ENCODE results near the gene DPYSL3. TPM values are rescaled to one million over a fixed set of nuclear protein-coding genes. Genes with fewer than 3 reads are reported as not detected.
"Not testable (repeated sequence)": the region's sequence is repeated elsewhere in the genome, so short reads cannot be mapped to it uniquely, and the experiment has no call there.

The DPYSL3 gene
- total RNA-seq, 2 donors from 2014 or later: 0.05 to 0.12 TPM

DNA sequence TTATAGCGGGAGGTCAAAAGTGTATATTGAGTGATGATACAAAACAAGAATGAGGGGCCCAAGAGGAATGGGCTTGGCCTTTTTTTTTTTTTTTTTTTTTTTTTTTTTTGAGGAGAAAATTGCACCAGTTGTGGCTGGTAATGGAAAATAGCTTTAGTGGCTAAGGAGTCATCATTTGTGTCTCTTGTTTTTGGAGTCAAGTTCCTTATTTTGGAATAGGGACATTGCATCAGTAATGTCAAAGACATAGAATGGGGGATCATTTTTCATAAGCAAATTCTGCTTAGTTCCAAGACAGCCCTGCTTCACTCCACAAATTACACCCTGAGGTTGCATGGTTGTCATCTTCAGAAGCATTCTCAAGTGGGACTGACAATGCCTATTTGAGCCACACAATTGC, 137.7 kb downstream of the DPYSL3 start:
- H3K36me3 Mint-ChIP-seq (ENCODE audit: insufficient read depth in 2 of 2): no peaks in the 10 kb centered on the region
- no peak for DNase-seq
- H3K27ac Mint-ChIP-seq: no peak overlapping the region
- no peak for ATAC-seq (replicated peaks in 1 of 2)
- H3K27me3 Mint-ChIP-seq (ENCODE audit: low read depth): no peaks in the 10 kb centered on the region
- H3K4me1 Mint-ChIP-seq (ENCODE audit: low read depth): no peaks in the 10 kb centered on the region
- H3K4me3 Mint-ChIP-seq: no peak overlapping the region
- no peaks in the 10 kb centered on the region for H3K9me3 Mint-ChIP-seq

DNA sequence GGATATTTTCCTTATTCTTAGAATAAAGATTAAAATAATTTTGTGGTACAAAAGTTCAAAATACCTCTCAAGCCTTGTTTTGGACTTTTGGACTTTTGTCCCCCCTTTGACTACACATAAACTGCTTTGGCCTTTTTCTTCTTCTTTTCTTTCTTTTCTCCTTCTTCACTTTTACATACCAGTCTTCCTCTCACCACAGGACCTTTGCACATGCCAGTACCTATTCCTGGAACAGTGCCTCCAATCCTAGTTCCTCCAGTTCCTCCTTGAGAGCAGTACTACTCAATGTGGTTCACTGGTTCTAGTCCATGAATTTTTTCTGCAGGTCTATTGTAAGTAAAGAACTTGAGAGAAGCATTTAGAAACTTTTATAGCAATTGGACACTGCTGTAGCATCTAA, 138.6 kb downstream of the DPYSL3 start:
- no peaks in the 10 kb centered on the region for H3K9me3 Mint-ChIP-seq
- DNase-seq (no peak), ATAC-seq (replicated peaks in 1 of 2) (no peak)
- no peaks in the 10 kb centered on the region for H3K4me1 Mint-ChIP-seq (ENCODE audit: low read depth)
- H3K36me3 Mint-ChIP-seq (ENCODE audit: insufficient read depth in 2 of 2): no peaks in the 10 kb centered on the region
- no peak overlapping the region for H3K4me3 Mint-ChIP-seq
- H3K27me3 Mint-ChIP-seq (ENCODE audit: low read depth): no peaks in the 10 kb centered on the region
- H3K27ac Mint-ChIP-seq: no peak overlapping the region

DNA sequence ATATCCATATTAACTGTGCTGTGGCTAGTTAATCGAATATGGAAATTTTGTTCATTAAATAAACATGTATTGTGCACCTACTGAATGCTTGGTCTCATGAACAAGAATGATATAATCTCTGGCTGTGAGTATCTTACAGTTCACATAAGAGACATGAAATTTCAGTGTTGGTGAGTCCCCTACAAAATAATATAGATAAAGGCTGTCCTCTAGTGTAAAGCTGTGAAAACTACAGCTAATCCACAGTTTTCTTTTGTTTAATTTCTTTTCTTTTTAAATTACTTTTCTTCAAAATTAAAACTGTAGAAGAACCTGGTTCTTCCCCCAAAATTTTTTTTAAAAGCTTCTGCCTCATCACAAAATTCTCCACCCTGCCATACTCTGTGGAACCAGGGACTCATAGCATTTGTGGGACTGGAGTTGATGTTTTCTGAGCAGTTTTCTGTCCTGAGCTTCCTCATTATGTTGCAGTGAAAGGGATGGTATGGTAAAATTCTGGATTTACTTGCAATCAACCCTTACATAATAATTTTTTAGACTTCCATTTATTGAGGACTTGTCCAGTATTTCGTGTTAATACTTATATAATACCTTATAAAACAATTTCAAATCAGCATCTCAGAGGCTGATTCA, 140.0 kb downstream of the DPYSL3 start:
- H3K27ac Mint-ChIP-seq: no peak overlapping the region
- no peak for ATAC-seq (replicated peaks in 1 of 2)
- no peak for DNase-seq
- H3K27me3 Mint-ChIP-seq (ENCODE audit: low read depth): no peaks in the 10 kb centered on the region
- H3K36me3 Mint-ChIP-seq (ENCODE audit: insufficient read depth in 2 of 2): no peaks in the 10 kb centered on the region
- peaks cover 0 to 2% of the 10 kb centered on the region in 2 donors for H3K9me3 Mint-ChIP-seq
- no peak overlapping the region for H3K4me3 Mint-ChIP-seq
- H3K4me1 Mint-ChIP-seq (ENCODE audit: low read depth): no peaks in the 10 kb centered on the region

DNA sequence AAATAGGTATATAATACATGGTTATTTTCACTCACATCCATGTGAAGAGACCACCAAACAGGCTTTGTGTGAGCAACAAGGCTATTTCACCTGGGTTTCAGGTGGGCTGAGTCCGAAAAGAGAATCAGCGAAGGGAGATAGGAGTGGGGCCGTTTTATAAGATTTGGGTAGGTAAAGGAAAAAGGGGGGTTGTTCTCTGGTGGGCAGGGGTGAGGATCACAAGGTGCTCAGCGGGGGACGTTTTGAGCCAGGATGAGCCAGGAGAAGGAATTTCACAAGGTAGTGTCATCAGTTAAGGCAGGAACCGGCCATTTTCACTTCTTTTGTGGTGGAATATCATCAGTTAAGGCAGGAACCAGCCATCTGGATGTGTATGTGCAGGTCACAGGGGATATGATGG, 142.5 kb downstream of the DPYSL3 start:
- not testable (repeated sequence) for H3K36me3 Mint-ChIP-seq (ENCODE audit: insufficient read depth in 2 of 2); H3K9me3 Mint-ChIP-seq; DNase-seq; H3K27me3 Mint-ChIP-seq (ENCODE audit: low read depth); H3K27ac Mint-ChIP-seq; ATAC-seq (replicated peaks in 1 of 2); H3K4me1 Mint-ChIP-seq (ENCODE audit: low read depth); H3K4me3 Mint-ChIP-seq

DNA sequence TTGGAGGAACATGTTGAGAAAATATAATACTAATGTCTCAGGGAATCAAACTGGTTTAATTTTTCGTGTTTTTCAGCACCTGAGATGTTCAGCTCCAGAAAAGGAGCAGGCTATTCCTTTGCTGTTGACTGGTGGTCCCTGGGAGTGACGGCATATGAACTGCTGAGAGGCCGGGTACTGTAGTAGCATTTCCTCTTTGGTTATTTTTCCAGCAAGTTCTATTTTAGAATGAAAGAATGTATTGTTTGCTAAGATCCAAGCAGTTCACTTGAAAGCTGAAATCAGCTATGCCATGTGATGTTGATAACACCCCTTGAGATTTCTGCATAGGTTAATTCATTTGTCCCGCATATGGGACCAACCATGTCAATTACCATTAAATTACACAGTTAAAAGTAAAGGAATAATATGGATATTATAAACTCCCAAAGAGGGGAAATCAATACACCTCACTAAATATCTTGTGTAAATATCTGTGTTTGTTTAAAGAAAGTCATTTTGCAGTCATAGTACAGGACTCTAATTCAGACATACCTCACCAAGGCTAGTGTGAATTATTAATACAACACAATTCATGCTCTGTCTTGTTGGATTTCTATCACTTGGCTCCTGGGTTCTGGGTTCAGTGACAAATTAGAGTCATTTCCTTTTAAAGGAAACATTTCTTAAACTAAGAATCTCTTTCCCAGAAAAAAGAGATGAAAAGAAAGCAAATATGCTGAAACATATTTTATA, 148.3 kb downstream of the DPYSL3 start:
- Mint-ChIP-seq H3K27ac (no peak overlapping the region), H3K36me3 (ENCODE audit: insufficient read depth in 2 of 2) (no peaks in the 10 kb centered on the region), H3K4me3 (no peak overlapping the region), H3K27me3 (ENCODE audit: low read depth) (no peaks in the 10 kb centered on the region), H3K9me3 (peaks cover 0 to 3% of the 10 kb centered on the region in 2 donors), H3K4me1 (ENCODE audit: low read depth) (no peaks in the 10 kb centered on the region)
- DNase-seq: no peak
- no peak for ATAC-seq (replicated peaks in 1 of 2)

DNA sequence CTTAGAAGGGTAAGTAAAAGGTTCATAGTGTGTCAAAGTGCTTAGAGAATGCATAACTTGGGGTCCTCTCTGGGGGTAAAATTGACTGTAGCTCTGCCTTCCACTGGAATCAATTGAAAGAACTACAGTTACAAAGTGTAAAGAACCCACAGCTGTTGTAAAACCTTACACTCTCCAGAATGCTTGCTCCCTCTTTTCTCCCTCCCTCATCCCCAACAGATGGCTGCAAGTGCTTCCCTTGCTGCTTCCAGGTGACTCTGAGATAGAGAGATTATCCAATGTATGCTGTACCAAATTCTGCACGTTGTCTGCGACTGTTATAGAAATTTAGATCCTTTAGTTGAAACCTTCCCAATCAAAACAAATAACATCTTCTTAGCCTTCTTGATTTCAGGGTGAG, 149.1 kb downstream of the DPYSL3 start:
- H3K9me3 Mint-ChIP-seq: peaks cover 0 to 3% of the 10 kb centered on the region in 2 donors
- DNase-seq (no peak), ATAC-seq (replicated peaks in 1 of 2) (no peak)
- H3K4me1 Mint-ChIP-seq (ENCODE audit: low read depth): no peaks in the 10 kb centered on the region
- H3K27me3 Mint-ChIP-seq (ENCODE audit: low read depth): no peaks in the 10 kb centered on the region
- H3K36me3 Mint-ChIP-seq (ENCODE audit: insufficient read depth in 2 of 2): no peaks in the 10 kb centered on the region
- H3K27ac Mint-ChIP-seq: no peak overlapping the region
- H3K4me3 Mint-ChIP-seq: no peak overlapping the region

DNA sequence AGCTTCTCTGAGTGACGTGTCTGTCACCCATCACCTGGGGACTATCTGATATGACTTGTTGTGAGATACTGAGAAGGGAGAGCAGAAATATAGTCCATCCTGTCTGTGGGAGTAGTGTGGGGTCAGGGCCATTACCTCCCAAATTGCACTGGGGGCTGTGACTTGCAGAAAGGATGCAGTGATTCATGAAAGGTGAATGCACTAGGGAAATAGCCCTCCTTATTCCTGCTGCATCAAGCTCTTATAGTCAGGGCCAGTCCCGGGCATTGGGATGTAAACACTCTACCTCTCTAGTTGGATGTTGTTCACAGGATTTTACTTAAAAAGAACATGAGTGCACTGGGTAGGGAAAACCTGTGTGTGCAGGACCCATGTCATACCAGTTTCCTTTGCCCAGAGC, 150.3 kb downstream of the DPYSL3 start:
- no peaks in the 10 kb centered on the region for H3K4me1 Mint-ChIP-seq (ENCODE audit: low read depth)
- DNase-seq: no peak
- no peaks in the 10 kb centered on the region for H3K9me3 Mint-ChIP-seq
- ATAC-seq (replicated peaks in 1 of 2): no peak
- H3K27me3 Mint-ChIP-seq (ENCODE audit: low read depth): no peaks in the 10 kb centered on the region
- no peak overlapping the region for H3K4me3 Mint-ChIP-seq
- H3K36me3 Mint-ChIP-seq (ENCODE audit: insufficient read depth in 2 of 2): no peaks in the 10 kb centered on the region
- no peak overlapping the region for H3K27ac Mint-ChIP-seq

DNA sequence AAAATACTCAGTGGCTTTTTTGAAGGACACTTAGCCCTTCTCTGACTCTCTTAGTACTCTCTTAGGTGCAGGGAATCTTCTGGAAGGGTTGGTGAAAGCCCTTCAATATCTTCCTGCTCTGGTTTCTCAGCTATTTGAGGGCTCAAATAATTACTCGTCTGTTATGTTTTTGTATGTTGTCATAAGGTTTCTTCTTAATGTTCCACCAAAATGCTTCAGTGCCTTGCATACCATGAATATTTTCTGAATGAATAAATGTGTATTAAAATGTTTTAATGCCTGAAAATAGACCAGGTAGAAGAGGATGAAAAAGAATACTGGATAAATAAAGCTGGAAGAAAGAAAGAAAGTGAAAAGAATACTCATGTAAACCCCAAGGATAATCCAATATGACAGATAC, 150.8 kb downstream of the DPYSL3 start:
- no peak overlapping the region for H3K27ac Mint-ChIP-seq
- H3K9me3 Mint-ChIP-seq: no peaks in the 10 kb centered on the region
- DNase-seq (no peak), ATAC-seq (replicated peaks in 1 of 2) (no peak)
- H3K36me3 Mint-ChIP-seq (ENCODE audit: insufficient read depth in 2 of 2): no peaks in the 10 kb centered on the region
- no peaks in the 10 kb centered on the region for H3K27me3 Mint-ChIP-seq (ENCODE audit: low read depth)
- H3K4me1 Mint-ChIP-seq (ENCODE audit: low read depth): no peaks in the 10 kb centered on the region
- H3K4me3 Mint-ChIP-seq: no peak overlapping the region

DNA sequence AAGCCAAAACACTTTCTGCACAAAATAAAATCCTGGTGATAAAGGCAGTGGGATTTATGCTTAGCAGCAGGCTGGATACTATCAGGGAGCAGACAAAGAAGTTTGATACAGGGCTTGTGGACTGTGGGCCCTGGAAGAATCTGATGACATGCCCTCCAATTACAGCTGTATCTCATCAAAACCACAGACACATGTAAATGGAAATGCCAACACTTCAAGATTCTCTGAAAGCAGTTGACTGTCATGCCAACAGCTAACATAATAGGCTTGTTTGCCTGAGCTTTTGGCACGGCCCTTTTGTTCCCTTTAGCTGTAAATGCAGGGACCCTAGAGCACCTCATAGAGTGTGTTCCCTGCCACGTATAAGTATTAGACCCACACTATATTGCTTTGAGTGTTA, 160.6 kb downstream of the DPYSL3 start:
- DNase-seq: no peak
- Mint-ChIP-seq H3K27ac (no peak overlapping the region), H3K4me3 (no peak overlapping the region), H3K27me3 (ENCODE audit: low read depth) (no peaks in the 10 kb centered on the region), H3K36me3 (ENCODE audit: insufficient read depth in 2 of 2) (no peaks in the 10 kb centered on the region), H3K4me1 (ENCODE audit: low read depth) (no peaks in the 10 kb centered on the region), H3K9me3 (no peaks in the 10 kb centered on the region)
- no peak for ATAC-seq (replicated peaks in 1 of 2)

DNA sequence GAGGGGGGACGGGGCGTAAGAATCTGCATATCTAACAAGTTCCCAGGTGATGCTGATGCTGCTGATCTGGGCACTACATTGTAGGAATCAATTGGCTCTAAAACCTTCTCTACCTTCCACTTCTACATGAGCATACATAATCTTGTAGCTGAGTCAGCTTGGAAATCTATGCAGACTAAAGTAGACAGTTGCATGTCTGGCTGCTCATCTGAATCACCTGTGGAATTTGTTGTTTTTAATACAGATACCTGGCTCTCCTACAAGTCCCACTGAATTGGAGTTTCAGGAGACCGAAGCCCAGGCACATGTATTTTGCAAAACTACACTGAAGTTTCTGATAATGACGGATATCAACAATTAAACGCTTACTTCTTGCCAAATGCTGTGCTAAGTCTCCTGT, 161.4 kb downstream of the DPYSL3 start:
- DNase-seq (no peak), ATAC-seq (replicated peaks in 1 of 2) (no peak)
- Mint-ChIP-seq H3K9me3 (no peaks in the 10 kb centered on the region), H3K4me3 (no peak overlapping the region), H3K4me1 (ENCODE audit: low read depth) (no peaks in the 10 kb centered on the region), H3K36me3 (ENCODE audit: insufficient read depth in 2 of 2) (no peaks in the 10 kb centered on the region), H3K27me3 (ENCODE audit: low read depth) (no peaks in the 10 kb centered on the region), H3K27ac (no peak overlapping the region)

DNA sequence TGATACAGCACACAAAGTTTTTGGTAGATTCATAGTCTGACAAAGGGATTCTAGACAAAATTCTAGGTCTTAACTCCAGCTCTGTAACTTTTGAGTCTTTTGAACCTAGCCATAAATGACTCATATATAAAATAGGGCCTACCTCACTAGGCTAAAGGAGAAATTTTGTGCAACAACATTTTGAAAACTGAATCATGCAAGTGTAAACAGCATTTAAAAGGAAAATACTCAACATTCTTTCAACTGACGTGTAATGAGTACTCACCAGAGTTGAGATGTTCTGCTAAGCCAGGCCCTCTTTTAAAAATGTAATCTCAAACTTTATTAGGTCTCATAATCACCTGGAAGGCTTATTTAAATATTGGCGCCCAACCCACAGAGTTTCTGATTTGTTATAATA, 161.8 kb downstream of the DPYSL3 start:
- no peaks in the 10 kb centered on the region for H3K27me3 Mint-ChIP-seq (ENCODE audit: low read depth)
- H3K27ac Mint-ChIP-seq: no peak overlapping the region
- no peak for DNase-seq
- ATAC-seq (replicated peaks in 1 of 2): no peak
- no peaks in the 10 kb centered on the region for H3K4me1 Mint-ChIP-seq (ENCODE audit: low read depth)
- H3K36me3 Mint-ChIP-seq (ENCODE audit: insufficient read depth in 2 of 2): no peaks in the 10 kb centered on the region
- no peaks in the 10 kb centered on the region for H3K9me3 Mint-ChIP-seq
- H3K4me3 Mint-ChIP-seq: no peak overlapping the region

DNA sequence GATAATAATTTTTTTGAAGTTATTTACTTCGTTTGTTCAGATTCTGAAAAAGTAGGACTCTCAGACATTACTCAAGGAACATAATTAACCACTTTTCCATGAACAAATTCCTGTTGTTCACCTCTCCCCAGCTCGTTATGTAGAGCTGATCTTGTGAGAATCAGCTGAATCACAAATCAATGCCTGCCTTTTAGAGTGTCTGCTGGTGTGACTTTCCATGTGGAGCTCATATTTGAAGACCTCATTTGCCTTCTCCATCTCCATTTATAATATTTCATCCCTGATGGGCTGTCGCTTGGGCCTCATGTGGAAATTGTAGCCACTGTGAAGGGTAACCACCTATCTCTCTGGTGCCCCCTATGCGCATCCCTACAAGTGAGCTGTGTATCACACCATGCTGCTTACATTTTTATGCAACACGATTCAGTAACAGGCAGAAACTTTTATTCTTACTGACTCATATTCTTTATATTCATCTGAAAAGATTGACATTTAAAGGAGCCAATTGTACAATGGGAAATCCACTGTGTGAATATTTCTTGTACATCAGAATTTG, 163.8 kb downstream of the DPYSL3 start:
- Mint-ChIP-seq H3K9me3 (peaks cover 0 to 1% of the 10 kb centered on the region in 2 donors), H3K4me1 (ENCODE audit: low read depth) (no peaks in the 10 kb centered on the region), H3K36me3 (ENCODE audit: insufficient read depth in 2 of 2) (no peaks in the 10 kb centered on the region), H3K27me3 (ENCODE audit: low read depth) (no peaks in the 10 kb centered on the region), H3K4me3 (no peak overlapping the region), H3K27ac (no peak overlapping the region)
- DNase-seq (no peak), ATAC-seq (replicated peaks in 1 of 2) (no peak)

DNA sequence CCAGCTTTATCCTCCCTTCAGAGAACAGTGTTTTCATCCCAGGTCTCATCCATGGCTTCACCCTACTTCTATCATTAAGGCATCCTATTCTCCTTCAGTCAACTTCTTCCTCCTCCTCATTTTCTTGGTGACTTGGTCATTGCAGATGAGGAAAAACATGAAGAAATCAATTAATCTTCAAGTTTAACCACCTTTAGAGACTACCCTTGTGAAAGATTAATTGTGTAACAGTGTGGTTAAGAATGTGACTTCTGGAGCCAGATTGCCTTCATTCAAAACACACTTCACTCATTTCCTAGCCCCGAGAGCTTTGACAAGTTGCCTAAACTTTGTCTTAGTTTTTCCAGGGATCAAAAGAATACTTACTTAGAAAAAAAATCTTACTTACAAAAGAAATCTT, 165.0 kb downstream of the DPYSL3 start:
- DNase-seq (no peak), ATAC-seq (replicated peaks in 1 of 2) (no peak)
- Mint-ChIP-seq H3K4me3 (no peak overlapping the region), H3K36me3 (ENCODE audit: insufficient read depth in 2 of 2) (no peaks in the 10 kb centered on the region), H3K4me1 (ENCODE audit: low read depth) (no peaks in the 10 kb centered on the region), H3K27me3 (ENCODE audit: low read depth) (no peaks in the 10 kb centered on the region), H3K9me3 (peaks cover 0 to 2% of the 10 kb centered on the region in 2 donors), H3K27ac (no peak overlapping the region)

DNA sequence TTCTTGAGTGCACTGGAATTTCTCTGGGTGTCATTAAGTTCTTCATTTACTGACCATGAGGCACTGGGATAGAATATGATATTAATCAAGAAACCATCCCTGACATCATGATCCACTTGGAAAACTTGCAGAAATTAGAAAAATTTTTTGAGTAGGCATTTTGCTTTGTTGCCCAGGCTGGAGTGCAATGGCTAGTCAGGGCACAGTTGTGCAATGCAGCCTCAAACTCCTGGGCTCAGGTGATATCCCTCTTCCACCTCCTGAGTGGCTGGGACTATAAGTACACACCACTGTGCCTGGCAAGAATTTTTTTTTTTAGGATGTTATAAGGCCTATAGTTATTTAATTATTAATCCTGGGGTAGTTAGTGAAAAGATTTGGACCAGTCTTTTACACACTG, 168.5 kb downstream of the DPYSL3 start:
- no peaks in the 10 kb centered on the region for H3K27me3 Mint-ChIP-seq (ENCODE audit: low read depth)
- no peaks in the 10 kb centered on the region for H3K36me3 Mint-ChIP-seq (ENCODE audit: insufficient read depth in 2 of 2)
- no peak overlapping the region for H3K4me3 Mint-ChIP-seq
- no peak for ATAC-seq (replicated peaks in 1 of 2)
- peaks cover 6% of the 10 kb centered on the region in 2 donors for H3K9me3 Mint-ChIP-seq
- no peaks in the 10 kb centered on the region for H3K4me1 Mint-ChIP-seq (ENCODE audit: low read depth)
- no peak overlapping the region for H3K27ac Mint-ChIP-seq
- DNase-seq: no peak

Data from activated T-cell treated with anti-CD3 and anti-CD28 coated beads, Interleukin-2, amount 50 U/mL, for 72 hours (primary cell).